Keratinocyte (primary cell): ENCODE measurements around the gene STK11. TPM values are rescaled to one million over a fixed set of nuclear protein-coding genes. Genes with fewer than 3 reads are reported as not detected.

Experiments used
- DNase-seq: peaks from one replicate; pipeline ENCODE4 v3.0.0-alpha.2; 2011; ENCODE audit warnings: low read depth, missing footprints, low spot score
- FAIRE-seq: peaks from 2 replicates; lab custom pipeline; 2011; peaks lifted over from hg19 to GRCh38; lab: Jason Lieb, UNC
- H2AFZ ChIP-seq: 2 replicates; pipeline ENCODE4 v1.6.0; 2012; ENCODE audit warnings: low read length, control low read depth, inconsistent platforms; ENCODE audit not compliant: control insufficient read depth
- H3K27ac ChIP-seq: 2 replicates; pipeline ENCODE4 v1.5.1; 2011; ENCODE audit warnings: low read length; ENCODE audit not compliant: control insufficient read depth, insufficient read depth
- H3K27me3 ChIP-seq: 3 replicates; pipeline ENCODE4 v1.6.0; 2011; ENCODE audit warnings: low read length; ENCODE audit not compliant: control insufficient read depth, insufficient read depth; ENCODE audit errors: extremely low read depth
- H3K36me3 ChIP-seq, 2 experiments: 2 replicates in 1 of 2; 3 replicates in 1 of 2; pipeline ENCODE4 v1.5.1; 2011; ENCODE audit warnings: low read length in 2 of 2, mild to moderate bottlenecking in 1 of 2; ENCODE audit not compliant: control insufficient read depth in 2 of 2, insufficient read depth in 2 of 2; ENCODE audit errors: extremely low read depth in 1 of 2
- H3K4me1 ChIP-seq: 3 replicates; pipeline ENCODE4 v1.5.1; 2011; ENCODE audit warnings: low read length; ENCODE audit not compliant: control insufficient read depth, insufficient read depth; ENCODE audit errors: extremely low read depth
- H3K4me2 ChIP-seq: 3 replicates; pipeline ENCODE4 v1.6.0; 2011; ENCODE audit warnings: low read depth, low read length; ENCODE audit not compliant: control insufficient read depth, insufficient read depth; ENCODE audit errors: extremely low read depth
- H3K4me3 ChIP-seq, 3 experiments: fragments of 200-600 bp in 1 of 3; sonication (generic) in 1 of 3; 2 replicates in 2 of 3; 3 replicates in 1 of 3; pipeline ENCODE4 v1.5.1; 2011 to 2016; ENCODE audit warnings: low read length in 3 of 3, mild to moderate bottlenecking in 3 of 3, control low read depth in 2 of 3, inconsistent platforms in 1 of 3, low read depth in 1 of 3, mixed read lengths in 1 of 3, mixed run types in 1 of 3, moderate library complexity in 1 of 3; ENCODE audit not compliant: control insufficient read depth in 2 of 3, insufficient read depth in 2 of 3; ENCODE audit errors: extremely low read depth in 1 of 3
- H3K79me2 ChIP-seq: 2 replicates; pipeline ENCODE4 v1.6.0; 2012; ENCODE audit warnings: low read length; ENCODE audit not compliant: control insufficient read depth, insufficient read depth
- H3K9ac ChIP-seq: 3 replicates; pipeline ENCODE4 v1.6.0; 2011; ENCODE audit warnings: low read length; ENCODE audit not compliant: control insufficient read depth, insufficient read depth; ENCODE audit errors: extremely low read depth
- H3K9me1 ChIP-seq: 3 replicates; pipeline ENCODE4 v1.6.0; 2011; ENCODE audit warnings: low read length; ENCODE audit not compliant: control insufficient read depth, insufficient read depth; ENCODE audit errors: extremely low read depth
- H3K9me3 ChIP-seq: 2 replicates; pipeline ENCODE4 v1.5.1; 2012; ENCODE audit warnings: low read depth, low read length; ENCODE audit not compliant: control insufficient read depth
- H4K20me1 ChIP-seq: 3 replicates; pipeline ENCODE4 v1.6.0; 2011; ENCODE audit warnings: low read length; ENCODE audit not compliant: control insufficient read depth, insufficient read depth; ENCODE audit errors: extremely low read depth
- EZH2 ChIP-seq: IDR thresholded peaks from one replicate; pipeline ENCODE4 v1.6.1; 2012; ENCODE audit warnings: inconsistent platforms, mild to moderate bottlenecking, low read length, moderate library complexity
- dilution Hi-C: fragments of 300-500 bp; cut with MboI; formaldehyde crosslinking; loops from one replicate; pipeline ENCODE4 v1.7.0; 2020; ENCODE audit warnings: low sequenced_read_pairs; ENCODE audit not compliant: extremely low pct_ligation_motif_present
- polyA plus RNA-seq, 5 experiments: library from polyadenylated mRNA; depleted of rRNA in 3 of 5; stranded (reverse) in 3 of 5; stranded (forward) in 1 of 5; unstranded in 1 of 5; fragments of >200 nt; gene quantifications; 1 replicate in 1 of 5; 2 replicates in 3 of 5; 3 replicates in 1 of 5; pipeline versions ENCODE4 v1.2.1 to v1.2.3, GENCODE V29; 2011 to 2012; ENCODE audit warnings: missing spikeins in 2 of 5, low read depth in 1 of 5, low replicate concordance in 1 of 5
- TF ChIP-seq, protein P1 (sequence below), 3 experiments: IDR thresholded peaks in 1 of 3; conservative IDR thresholded peaks in 1 of 3; optimal IDR thresholded peaks in 1 of 3; 2 replicates in 2 of 3; 3 replicates in 1 of 3; pipeline versions ENCODE3 to v1.5.1; 2011; ENCODE audit warnings: low read length in 3 of 3, mild to moderate bottlenecking in 3 of 3, moderate library complexity in 2 of 3, control low read depth in 1 of 3, inconsistent platforms in 1 of 3; ENCODE audit not compliant: insufficient read depth in 2 of 3; ENCODE audit errors: extremely low read depth in 1 of 3

STK11 gene
- polyA plus RNA-seq, 1 donor (not counting 4 experiments of a cell fraction or from before 2014, with no cell fraction given), result 24.6 TPM

DNA sequence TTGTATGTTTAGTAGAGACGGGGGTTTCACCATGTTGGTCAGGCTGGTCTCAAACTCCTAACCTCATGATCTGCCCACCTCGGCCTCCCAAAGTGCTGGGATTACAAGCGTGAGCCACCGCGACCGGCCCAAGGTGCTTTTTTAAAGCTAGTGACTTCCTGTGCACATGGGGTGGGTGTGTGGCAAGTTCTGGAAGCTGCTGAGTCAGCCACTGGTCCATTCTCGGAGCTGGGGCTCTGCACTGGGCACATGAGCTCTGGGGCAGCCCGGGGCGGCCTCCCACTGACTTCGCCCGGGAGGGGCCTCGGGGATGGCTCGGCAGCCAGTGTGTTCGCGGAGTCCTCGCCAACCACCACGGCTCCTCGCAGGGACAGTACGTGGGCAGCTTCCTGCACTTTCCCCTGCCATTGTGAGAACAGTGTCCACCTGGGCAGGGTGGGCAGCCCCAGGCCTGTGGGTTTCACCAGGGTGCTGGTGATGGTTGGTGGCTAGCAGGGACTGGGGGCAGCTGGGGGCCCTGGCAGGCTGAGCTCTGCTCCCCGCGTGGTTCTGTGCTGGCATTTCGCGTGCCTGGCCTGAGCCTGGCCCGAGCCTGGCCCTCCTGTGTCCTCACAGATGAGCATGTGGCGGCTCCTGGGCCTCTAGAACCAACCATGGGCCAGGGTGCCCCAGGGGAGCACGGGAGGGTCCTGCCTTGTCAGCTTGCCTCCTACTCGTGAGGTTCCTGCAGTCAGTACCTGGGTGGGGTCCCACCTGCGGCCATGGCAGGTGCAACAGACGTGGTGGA, 20.1 kb downstream of the STK11 start:
- FAIRE-seq, result no peak
- TF ChIP-seq, protein P1, sequence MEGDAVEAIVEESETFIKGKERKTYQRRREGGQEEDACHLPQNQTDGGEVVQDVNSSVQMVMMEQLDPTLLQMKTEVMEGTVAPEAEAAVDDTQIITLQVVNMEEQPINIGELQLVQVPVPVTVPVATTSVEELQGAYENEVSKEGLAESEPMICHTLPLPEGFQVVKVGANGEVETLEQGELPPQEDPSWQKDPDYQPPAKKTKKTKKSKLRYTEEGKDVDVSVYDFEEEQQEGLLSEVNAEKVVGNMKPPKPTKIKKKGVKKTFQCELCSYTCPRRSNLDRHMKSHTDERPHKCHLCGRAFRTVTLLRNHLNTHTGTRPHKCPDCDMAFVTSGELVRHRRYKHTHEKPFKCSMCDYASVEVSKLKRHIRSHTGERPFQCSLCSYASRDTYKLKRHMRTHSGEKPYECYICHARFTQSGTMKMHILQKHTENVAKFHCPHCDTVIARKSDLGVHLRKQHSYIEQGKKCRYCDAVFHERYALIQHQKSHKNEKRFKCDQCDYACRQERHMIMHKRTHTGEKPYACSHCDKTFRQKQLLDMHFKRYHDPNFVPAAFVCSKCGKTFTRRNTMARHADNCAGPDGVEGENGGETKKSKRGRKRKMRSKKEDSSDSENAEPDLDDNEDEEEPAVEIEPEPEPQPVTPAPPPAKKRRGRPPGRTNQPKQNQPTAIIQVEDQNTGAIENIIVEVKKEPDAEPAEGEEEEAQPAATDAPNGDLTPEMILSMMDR (optimal IDR thresholded peaks at IDR 0.05 in 1 of 3, IDR thresholded peaks at IDR 0.05 in 1 of 3, conservative IDR thresholded peaks at IDR 0.05 in 1 of 3; ENCODE audit: extremely low read depth in 1 of 3, insufficient read depth in 2 of 3, low read length in 3 of 3), result no peak
- no peak for TF ChIP-seq EZH2
- DNase-seq, result no peak
- no peaks in the 10 kb centered on the region for H3K4me1 ChIP-seq
- H3K9me3 ChIP-seq, result no peaks in the 10 kb centered on the region
- H3K4me3 ChIP-seq, result no peak overlapping the region
- H3K27ac ChIP-seq, result no peak overlapping the region
- H3K36me3 ChIP-seq, result peaks cover 22 to 25% of the 10 kb centered on the region in 2 experiments
- H3K27me3 ChIP-seq, result no peaks in the 10 kb centered on the region
- dilution Hi-C loops, result no loop called here
- H2AFZ ChIP-seq, result no peak overlapping the region
- H3K9me1 ChIP-seq, result no peaks in the 10 kb centered on the region
- no peak overlapping the region for H3K4me2 ChIP-seq
- no peaks in the 10 kb centered on the region for H4K20me1 ChIP-seq
- H3K9ac ChIP-seq, result no peak overlapping the region
- peaks cover 2% of the 10 kb centered on the region for H3K79me2 ChIP-seq

DNA sequence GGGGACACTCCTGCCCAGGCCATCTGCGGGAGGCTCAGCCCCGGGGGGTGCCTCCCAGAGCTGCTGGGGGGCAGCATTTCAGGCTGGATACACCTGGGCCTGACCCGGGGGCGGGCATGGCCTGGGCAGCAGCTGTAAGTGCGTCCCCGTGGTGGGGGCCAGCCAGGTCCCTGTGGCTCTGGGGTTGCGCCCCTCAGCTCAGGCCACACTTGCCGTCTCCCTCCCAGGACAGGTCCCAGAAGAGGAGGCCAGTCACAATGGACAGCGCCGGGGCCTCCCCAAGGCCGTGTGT, 20.6 kb downstream of the STK11 start:
- dilution Hi-C loops, result no loop called here
- TF ChIP-seq, protein P1 (optimal IDR thresholded peaks at IDR 0.05 in 1 of 3, IDR thresholded peaks at IDR 0.05 in 1 of 3, conservative IDR thresholded peaks at IDR 0.05 in 1 of 3; ENCODE audit: extremely low read depth in 1 of 3, insufficient read depth in 2 of 3, low read length in 3 of 3), result no peak
- TF ChIP-seq EZH2, result no peak
- H3K27me3 ChIP-seq, result no peaks in the 10 kb centered on the region
- peaks cover 20 to 21% of the 10 kb centered on the region in 2 experiments for H3K36me3 ChIP-seq
- H3K9me3 ChIP-seq, result no peaks in the 10 kb centered on the region
- H3K9me1 ChIP-seq, result no peaks in the 10 kb centered on the region
- no peak overlapping the region for H3K27ac ChIP-seq
- no peak overlapping the region for H3K4me3 ChIP-seq
- FAIRE-seq (no peak), DNase-seq (no peak)
- no peaks in the 10 kb centered on the region for H4K20me1 ChIP-seq
- H3K79me2 ChIP-seq, result no peaks in the 10 kb centered on the region
- no peaks in the 10 kb centered on the region for H3K4me1 ChIP-seq
- no peak overlapping the region for H3K9ac ChIP-seq
- no peak overlapping the region for H3K4me2 ChIP-seq
- H2AFZ ChIP-seq, result no peak overlapping the region
